Neural progenitor cell (in vitro differentiated cells): ENCODE measurements around the gene PNKP.

Source experiments
- EZH2 ChIP-seq: fragments of 200-600 bp; sonication (generic); IDR thresholded peaks from 2 replicates; pipeline ENCODE4 v1.6.1; 2017; ENCODE audit warnings: antibody characterized with exemption, mild to moderate bottlenecking, moderate library complexity
- EZH2phosphoT487 ChIP-seq: fragments of 200-600 bp; sonication (generic); IDR thresholded peaks from 2 replicates; pipeline ENCODE4 v1.6.1; 2017; ENCODE audit warnings: antibody characterized with exemption
- TF ChIP-seq, protein P1 (sequence below): fragments of 200-600 bp; sonication (generic); IDR thresholded peaks from 2 replicates; pipeline ENCODE4 v1.5.1; 2017; ENCODE audit warnings: antibody characterized with exemption, mild to moderate bottlenecking

- TF ChIP-seq, protein P1, sequence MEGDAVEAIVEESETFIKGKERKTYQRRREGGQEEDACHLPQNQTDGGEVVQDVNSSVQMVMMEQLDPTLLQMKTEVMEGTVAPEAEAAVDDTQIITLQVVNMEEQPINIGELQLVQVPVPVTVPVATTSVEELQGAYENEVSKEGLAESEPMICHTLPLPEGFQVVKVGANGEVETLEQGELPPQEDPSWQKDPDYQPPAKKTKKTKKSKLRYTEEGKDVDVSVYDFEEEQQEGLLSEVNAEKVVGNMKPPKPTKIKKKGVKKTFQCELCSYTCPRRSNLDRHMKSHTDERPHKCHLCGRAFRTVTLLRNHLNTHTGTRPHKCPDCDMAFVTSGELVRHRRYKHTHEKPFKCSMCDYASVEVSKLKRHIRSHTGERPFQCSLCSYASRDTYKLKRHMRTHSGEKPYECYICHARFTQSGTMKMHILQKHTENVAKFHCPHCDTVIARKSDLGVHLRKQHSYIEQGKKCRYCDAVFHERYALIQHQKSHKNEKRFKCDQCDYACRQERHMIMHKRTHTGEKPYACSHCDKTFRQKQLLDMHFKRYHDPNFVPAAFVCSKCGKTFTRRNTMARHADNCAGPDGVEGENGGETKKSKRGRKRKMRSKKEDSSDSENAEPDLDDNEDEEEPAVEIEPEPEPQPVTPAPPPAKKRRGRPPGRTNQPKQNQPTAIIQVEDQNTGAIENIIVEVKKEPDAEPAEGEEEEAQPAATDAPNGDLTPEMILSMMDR: no peak
- no peak for TF ChIP-seq EZH2
- TF ChIP-seq EZH2phosphoT487: no peak
These were observed 42.8 kb upstream of the PNKP start for GRCh38 chr19:49910179-49910578.
